ENCODE measurements around the gene CLCNKB.
"Not testable (repeated sequence)": the region's sequence is repeated elsewhere in the genome, so short reads cannot be mapped to it uniquely, and the experiment has no call there.

The CLCNKB gene

GRCh38 chr1:16058394-16059120, 15.0 kb downstream of the CLCNKB start:
- DNase-seq (ENCODE audit: low read depth in 2 of 2) = not testable (repeated sequence)

DNA sequence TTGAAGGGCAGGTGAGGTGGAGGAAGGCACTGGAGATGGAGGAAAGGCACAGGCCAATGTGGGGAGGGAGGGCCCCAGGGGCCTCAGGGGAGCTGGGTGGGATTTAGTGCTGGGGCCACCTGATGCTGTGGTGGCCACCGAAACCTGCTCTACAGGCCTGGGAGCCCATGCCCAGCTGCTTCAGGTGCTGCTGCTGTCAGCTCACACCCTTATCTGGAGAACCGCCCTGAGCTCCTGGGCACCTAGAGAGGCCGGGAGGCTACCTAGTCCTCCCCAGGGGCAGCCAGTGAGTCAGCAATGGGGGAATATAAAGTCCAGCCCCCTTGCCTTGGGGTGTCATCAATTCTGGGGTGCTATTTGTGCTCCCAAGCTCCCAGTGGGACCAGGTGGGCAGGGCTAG, 17.7 kb downstream of the CLCNKB start:
- no peak for DNase-seq (ENCODE audit: low read depth in 2 of 2)

- not testable (repeated sequence) for DNase-seq (ENCODE audit: low read depth in 2 of 2)
These were observed 18.6 kb downstream of the CLCNKB start for GRCh38 chr1:16061989-16062686.

DNA sequence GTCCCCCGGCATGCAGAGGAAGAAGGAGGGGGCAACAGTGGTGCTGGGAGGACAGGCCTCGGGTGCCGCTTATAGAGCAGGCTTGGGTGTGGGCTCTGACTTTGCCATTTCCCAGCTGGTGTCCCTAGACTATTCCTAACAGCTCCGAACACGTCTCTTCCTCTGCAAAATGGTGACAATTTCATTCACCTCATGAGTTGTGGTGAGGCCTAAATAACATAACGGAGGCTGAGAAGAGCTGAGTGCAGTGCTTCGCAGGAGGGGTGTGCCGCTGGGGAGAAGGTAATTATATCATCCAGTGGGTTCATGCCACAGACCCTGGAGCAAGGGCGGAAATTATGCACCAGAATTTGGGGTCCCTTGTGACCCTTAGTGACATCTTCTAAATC, 19.1 kb downstream of the CLCNKB start:
- DNase-seq (ENCODE audit: low read depth in 2 of 2) = not testable (repeated sequence)

GRCh38 chr1:16063226-16063829, 19.7 kb downstream of the CLCNKB start:
- DNase-seq (ENCODE audit: low read depth in 2 of 2) = no peak

DNA sequence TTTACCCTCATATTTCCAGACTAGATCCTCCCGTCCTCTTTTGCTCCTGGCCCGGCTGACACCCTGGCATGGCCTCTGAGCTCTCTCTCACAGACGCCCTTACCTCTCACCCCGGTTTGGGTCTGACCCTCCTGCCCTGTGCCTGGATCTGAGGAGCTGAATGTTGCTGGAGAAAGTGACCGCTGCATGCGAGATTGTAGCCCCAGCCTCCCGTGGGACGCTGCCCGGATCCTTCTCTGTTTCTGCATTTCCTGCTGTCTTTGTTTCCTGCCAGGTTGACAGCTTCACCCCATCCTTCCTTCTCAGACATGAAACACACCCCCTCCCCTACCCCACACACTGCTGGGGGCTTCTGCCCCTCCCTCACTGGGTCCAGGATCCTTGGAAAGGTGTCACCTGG, 20.3 kb downstream of the CLCNKB start:
- no peak for DNase-seq (ENCODE audit: low read depth in 2 of 2)

- no peak for DNase-seq (ENCODE audit: low read depth in 2 of 2)
These were observed 21.1 kb downstream of the CLCNKB start for GRCh38 chr1:16064536-16065268.

GRCh38 chr1:16065269-16065576, 21.6 kb downstream of the CLCNKB start:
- DNase-seq (ENCODE audit: low read depth in 2 of 2) = no peak

- DNase-seq (ENCODE audit: low read depth in 2 of 2) = no peak
These were observed 22.7 kb downstream of the CLCNKB start for GRCh38 chr1:16066245-16066644.

- no peak for DNase-seq (ENCODE audit: low read depth in 2 of 2)
These were observed 23.7 kb downstream of the CLCNKB start for GRCh38 chr1:16067127-16067768.

DNA sequence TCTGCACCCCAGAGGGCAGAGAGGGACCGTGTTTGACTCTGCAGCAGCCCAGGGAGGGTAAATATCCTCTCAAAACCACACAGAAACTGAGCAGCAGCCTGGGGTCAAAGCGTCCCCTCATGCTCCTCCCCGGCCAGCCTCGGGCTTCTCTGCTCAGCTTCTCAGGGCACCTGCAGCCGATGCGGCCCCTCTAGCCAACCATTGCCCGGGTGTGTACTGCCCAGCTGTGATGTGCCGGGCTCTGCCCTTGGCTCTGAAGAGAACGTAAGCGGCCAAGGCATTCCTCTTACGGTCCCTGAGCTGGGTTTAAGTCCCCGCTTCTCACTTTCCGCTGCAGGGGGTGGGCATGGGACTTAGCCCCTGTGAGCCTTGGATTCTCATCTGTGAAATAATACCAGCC, 24.4 kb downstream of the CLCNKB start:
- no peak for DNase-seq (ENCODE audit: low read depth in 2 of 2)

DNA sequence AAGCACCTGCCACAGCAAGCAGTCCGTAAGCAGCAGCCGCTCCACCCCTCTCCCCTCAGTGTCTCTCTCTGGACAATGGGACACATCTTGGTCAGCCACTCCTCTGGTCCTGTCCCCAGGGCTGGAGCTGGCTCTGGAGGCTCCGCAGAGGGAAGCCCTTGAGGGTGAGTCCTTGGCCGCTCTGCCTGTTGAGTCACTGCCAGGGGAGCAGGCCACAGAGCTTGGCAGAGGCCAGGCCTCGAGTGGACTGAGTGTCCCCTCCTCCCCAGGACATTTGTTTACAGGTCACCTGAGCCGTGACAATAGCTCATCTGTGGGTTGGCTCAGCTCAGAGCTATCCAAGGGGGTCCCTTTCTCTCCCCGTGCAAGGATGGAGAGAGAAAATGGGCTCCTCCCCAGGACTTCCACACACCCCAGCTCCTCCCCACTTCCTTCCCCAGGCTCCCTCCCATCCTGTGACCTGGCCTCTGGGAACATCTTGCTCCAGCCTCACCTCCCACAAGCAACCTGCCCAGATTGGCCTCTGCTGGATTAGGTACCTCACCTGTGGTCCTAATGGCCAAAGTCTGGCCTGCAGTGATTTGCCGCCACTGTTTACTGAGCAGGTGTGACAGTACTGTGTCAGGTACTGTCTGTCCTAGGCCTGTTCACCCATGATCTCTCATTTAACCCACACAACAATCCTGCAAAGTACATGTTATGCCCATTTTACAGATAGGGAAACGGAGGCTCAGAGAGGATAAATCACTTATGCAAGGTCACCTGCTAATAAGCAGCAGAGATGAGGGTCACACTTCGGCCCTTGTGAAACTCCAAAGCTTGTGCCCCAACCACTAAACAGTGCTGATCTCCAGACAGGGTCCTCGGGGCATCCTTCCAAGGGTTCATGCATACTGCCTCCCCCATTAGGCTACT, 25.0 kb downstream of the CLCNKB start:
- DNase-seq (ENCODE audit: low read depth in 2 of 2) = no peak

- no peak for DNase-seq (ENCODE audit: low read depth in 2 of 2)
These were observed 27.2 kb downstream of the CLCNKB start for GRCh38 chr1:16070640-16071355.

DNA sequence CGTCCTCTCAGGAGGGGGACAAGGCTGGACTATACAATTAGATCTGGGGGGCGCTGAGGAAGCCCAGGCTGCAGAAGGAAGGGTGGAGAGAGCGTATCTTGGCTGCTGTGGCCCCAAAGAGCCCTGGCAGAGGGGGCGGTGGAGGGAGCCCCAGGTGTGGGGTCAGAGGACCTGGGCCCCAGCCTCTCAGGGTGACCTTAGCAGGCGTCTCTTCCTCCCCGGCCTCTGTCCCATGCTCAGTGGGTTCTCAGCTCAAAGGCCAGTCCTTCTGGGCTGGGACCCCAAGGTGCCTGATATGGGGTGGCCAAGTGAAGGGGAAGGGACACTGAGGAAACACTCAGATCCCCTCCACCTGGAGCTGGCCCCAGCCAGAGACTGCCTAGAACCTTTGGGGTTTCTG, 28.0 kb downstream of the CLCNKB start:
- DNase-seq (ENCODE audit: low read depth in 2 of 2) = no peak

DNA sequence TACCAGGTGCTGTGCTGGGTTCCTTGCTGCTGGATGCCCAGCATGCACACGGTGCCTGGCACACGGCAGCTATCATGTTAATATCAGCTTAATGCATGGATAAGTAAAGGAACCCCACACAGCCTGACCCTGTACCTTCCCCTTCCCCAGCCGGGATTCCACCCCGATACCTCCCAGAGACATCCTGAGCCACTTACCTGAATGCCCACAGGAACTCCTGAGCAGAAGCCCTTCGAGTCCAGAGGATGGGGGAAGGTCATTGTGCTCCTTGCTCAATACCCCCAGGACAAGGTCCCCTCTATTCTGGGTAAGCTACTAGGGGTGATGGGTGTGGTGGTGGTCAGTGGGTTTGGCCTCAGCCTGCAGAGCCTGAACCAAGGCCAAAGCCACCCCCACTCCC, 28.5 kb downstream of the CLCNKB start:
- no peak for DNase-seq (ENCODE audit: low read depth in 2 of 2)

GRCh38 chr1:16072616-16073484, 29.3 kb downstream of the CLCNKB start:
- DNase-seq (ENCODE audit: low read depth in 2 of 2) = no peak

GRCh38 chr1:16073490-16074119, 30.0 kb downstream of the CLCNKB start, which contains the start of gene FAM131C:
FAM131C (minus strand) TSS chr1:16073651; CDS start chr1:16073442, 209 bp downstream.
- no peak for DNase-seq (ENCODE audit: low read depth in 2 of 2)

DNA sequence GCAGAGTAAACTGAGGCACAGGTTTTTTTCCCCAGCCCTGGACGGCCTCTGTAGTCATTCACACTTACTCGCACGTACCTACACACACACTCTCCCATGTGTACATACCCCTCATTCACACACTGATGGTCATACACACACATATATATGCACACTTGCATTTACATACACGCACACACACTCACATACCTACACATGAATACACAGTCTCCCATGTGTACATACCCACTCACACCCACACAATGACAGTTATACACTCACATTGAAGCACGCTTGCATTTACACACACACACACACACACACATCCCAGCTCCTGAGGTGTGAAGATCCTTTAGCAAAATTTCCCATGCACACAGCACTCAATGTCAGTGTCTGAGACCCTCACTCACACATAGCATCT, 30.6 kb downstream of the CLCNKB start:
- DNase-seq (ENCODE audit: low read depth in 2 of 2) = no peak

Measured in fibroblast of skin of left biceps (primary cell).